ENCODE results near the gene OASL.

OASL gene

DNA sequence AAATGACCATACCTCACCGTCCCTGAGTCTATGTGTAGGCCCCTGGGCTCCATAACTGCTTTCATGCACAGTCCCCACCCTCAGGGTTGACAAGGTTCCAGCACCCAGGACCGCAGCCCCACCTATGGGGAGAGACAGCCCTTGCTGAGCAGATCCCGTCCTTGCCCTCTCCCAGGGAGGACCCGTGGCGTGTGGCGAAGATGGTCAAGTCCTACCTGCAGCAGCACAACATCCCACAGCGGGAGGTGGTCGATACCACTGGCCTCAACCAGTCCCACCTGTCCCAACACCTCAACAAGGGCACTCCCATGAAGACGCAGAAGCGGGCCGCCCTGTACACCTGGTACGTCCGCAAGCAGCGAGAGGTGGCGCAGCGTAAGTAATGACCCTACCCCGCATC is 50.4 kb downstream of the OASL start:
- no peak overlapping the region for H3K27ac ChIP-seq
- no peak for TF ChIP-seq ZFX (IDR thresholded peaks at IDR 0.05)
- TF ChIP-seq, protein P1, sequence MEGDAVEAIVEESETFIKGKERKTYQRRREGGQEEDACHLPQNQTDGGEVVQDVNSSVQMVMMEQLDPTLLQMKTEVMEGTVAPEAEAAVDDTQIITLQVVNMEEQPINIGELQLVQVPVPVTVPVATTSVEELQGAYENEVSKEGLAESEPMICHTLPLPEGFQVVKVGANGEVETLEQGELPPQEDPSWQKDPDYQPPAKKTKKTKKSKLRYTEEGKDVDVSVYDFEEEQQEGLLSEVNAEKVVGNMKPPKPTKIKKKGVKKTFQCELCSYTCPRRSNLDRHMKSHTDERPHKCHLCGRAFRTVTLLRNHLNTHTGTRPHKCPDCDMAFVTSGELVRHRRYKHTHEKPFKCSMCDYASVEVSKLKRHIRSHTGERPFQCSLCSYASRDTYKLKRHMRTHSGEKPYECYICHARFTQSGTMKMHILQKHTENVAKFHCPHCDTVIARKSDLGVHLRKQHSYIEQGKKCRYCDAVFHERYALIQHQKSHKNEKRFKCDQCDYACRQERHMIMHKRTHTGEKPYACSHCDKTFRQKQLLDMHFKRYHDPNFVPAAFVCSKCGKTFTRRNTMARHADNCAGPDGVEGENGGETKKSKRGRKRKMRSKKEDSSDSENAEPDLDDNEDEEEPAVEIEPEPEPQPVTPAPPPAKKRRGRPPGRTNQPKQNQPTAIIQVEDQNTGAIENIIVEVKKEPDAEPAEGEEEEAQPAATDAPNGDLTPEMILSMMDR (conservative IDR thresholded peaks at IDR 0.05) = no peak

DNA sequence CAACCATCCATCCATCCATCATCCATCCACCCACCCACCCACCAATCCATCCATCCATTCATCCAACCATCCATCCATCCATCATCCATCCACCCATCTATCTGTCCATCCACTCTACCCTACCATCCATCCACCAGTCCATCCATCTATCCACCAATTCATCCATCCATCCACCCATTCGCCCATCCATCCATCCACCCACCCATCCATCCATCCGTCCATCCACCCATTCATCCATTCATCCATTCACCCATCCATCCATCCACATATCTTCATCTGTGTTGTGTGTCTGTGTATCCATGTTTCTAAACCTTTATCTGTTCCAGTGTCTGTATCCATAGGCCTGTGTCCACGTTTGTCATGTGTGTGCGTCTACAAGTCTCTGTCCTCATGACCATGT is 50.8 kb downstream of the OASL start:
- no peak overlapping the region for H3K27ac ChIP-seq
- no peak for TF ChIP-seq ZFX (IDR thresholded peaks at IDR 0.05)
- TF ChIP-seq, protein P1 (conservative IDR thresholded peaks at IDR 0.05) = no peak

DNA sequence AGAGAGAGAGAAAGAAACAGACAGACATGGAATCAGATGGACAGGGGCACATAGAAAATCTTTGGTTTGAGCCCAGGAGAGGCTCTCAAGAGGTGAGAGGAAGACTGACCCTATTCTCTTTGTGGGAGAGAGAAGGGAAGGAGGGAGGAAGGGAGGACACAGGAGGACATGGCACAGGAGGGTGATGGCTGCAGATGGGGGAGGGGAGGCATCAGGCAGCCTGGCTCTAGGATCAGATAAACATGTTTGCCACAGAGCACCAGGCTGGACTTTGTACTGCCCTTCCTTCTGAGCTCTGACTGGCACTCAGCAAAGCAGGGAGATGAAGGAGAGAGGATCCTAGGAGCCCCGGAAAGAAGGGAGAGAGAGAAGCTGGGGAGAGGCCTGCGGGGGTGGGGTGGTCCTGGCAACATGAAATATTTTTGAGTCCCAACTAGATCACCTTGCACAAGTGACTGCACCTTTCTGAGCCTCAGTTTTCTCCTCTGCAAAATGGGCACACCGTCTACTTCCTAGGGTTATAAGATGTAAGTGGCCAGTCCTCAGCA is 54.6 kb downstream of the OASL start:
- no peak for TF ChIP-seq ZFX (IDR thresholded peaks at IDR 0.05)
- TF ChIP-seq, protein P1 (conservative IDR thresholded peaks at IDR 0.05) = no peak
- H3K27ac ChIP-seq = no peak overlapping the region

DNA sequence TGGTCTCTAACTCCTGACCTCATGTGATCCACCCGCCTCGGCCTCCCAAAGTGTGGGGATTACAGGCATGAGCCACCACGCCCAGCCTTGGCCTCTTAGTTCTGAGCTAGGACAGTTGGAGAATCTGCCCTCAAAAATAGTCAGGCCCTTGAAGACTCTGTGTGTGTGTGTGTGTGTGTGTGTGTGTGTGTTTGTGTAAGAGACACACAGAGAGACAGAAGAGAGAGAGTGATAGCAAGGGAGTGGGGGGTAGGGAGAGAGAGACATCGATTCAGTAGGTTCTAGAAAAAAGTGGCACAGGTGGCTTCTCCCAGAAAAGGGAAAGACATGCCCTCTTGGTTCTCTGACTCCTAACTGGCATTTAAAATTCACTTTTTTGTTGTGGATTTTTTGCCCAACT is 55.3 kb downstream of the OASL start:
- H3K27ac ChIP-seq = no peak overlapping the region
- TF ChIP-seq ZFX (IDR thresholded peaks at IDR 0.05) = no peak
- TF ChIP-seq, protein P1 (conservative IDR thresholded peaks at IDR 0.05) = no peak

DNA sequence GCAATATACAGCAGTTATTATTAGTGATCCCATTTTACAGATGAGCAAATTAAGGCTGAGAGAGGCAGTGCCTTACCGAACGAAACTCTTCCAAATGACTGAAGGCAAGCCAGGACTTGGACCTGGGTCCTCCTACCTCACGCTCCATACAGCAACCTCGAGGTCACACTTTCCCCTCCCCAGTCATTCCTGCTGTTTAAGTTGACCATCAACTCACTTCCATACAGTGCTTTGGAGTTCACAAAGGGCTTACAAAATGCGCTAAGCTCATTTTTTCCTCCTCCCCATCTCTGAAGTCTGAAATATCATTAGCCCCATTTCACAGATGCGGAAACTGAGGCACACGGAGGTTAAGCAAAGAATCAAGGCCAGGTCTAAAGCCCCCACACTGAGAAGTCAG is 56.4 kb downstream of the OASL start:
- H3K27ac ChIP-seq = no peak overlapping the region
- no peak for TF ChIP-seq ZFX (IDR thresholded peaks at IDR 0.05)
- TF ChIP-seq, protein P1 (conservative IDR thresholded peaks at IDR 0.05) = no peak

DNA sequence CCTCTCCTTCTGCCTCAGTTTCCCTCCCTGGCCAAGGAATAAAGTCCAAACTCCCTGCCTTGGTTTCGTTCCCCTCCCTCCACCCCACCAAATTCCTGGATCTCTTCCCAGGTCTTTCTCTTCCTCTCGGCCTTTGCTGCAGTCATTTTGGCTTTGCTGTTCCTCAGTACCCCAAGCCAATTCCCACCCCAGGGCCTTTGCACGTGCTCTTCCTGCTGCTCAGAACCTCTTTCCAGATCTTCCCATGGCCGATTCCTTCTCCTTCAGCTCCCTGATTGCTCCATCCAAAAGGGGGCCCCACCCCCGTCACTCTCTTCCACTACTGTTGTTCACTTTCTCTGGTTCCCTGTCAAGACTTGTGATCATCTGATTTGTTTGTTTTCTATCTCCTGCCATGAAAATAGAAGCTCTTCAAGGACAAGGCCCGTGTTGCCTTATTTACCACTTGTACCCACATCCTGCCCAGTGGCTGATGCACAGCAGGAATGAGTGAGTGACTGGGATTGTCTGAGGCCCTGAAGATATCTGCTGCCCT is 57.6 kb downstream of the OASL start:
- TF ChIP-seq, protein P1 (conservative IDR thresholded peaks at IDR 0.05) = no peak
- no peak for TF ChIP-seq ZFX (IDR thresholded peaks at IDR 0.05)
- H3K27ac ChIP-seq = no peak overlapping the region

DNA sequence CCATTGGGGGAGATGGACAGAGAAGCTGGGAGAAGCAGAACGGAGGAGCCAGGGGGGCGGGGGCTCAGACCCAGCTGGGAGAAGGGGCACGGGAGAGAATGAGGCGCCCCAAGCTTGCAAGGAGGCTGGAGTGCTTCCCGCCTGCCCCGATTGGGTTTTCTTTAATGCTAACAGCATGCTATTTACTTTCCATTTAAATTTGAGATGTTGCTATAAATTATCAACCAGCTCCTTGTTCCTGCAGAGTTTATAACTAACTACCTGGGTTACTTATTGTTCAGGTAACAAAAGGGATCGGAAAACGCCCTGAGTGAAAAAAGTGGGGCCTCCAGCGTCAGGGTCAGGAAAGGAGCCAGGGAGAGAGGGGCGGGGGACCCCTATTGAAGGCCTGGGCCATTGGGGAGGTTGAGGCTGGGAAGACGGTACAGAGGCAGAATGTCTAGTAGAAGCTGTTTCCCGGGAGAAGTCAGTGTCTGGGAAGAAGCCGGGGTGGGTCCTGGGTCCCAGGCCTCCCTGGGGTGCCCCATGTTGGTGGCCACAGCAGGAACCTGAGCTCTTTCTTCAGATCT is 58.2 kb downstream of the OASL start:
- H3K27ac ChIP-seq = no peak overlapping the region
- TF ChIP-seq ZFX (IDR thresholded peaks at IDR 0.05) = no peak
- TF ChIP-seq, protein P1 (conservative IDR thresholded peaks at IDR 0.05) = no peak

Measured in C4-2B (cell line).